ENCODE measurements around the gene ANP32E. TPM values are rescaled to one million over a fixed set of nuclear protein-coding genes. Genes with fewer than 3 reads are reported as not detected.
"Not testable (repeated sequence)": the region's sequence is repeated elsewhere in the genome, so short reads cannot be mapped to it uniquely, and the experiment has no call there.

Gene ANP32E
- total and polyA plus RNA-seq, 10 donors, result 24.6 to 44.0 (median 35.1) TPM

DNA sequence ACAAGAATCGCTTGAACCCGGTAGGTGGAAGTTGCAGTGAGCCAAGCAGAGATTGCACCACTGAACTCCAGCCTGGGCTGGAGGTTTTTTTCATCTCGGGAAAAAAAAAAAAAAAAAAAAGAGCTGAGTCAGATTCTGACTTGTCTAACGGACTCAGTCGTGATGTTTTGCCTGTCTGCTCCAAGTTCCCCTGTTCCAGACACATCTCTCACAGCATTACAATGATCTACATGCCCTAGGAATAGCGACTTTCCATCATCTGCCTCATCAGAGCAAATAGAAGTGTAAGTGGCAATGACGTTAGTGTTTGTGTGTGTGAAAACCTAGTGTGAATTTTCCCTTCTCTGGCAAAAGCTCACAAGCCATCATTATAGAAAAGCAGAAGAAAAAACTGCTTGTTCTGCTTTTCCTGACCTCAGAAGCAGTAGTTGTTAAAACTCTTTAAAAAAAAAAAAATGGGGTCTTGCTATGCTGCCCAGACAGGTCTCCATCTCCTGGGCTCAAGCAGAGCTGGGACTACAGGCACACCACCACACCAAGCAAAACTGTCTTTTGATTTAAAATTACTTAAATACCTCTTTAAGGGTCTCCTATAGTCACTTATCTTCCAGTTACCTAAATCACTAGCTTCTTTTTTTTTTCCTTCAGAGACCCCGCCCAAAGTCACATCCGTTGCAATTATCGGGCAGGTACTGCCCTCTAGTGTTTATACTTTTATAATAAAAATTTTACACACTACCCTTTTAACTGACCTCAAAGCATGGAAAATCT lies 48.9 kb downstream of the ANP32E start:
- Histone ChIP-seq H3K4me1 (peaks cover 0 to 46% (median 18%) of the 10 kb centered on the region in 6 donors), H3K9me3 (no peaks in the 10 kb centered on the region), H3K4me3 (peak overlapping the region in 2 of 8 donors; percentile 3 to 39), H3K27ac (peak overlapping the region in 7 of 8 donors; percentile 61 to 85 (median 72)), H3K27me3 (replicated peaks in 1 of 7) (no peaks in the 10 kb centered on the region), H3K36me3 (no peaks in the 10 kb centered on the region)
- intact Hi-C loops (cut with DNase I; ENCODE audit: low total_unique reads), result loop anchor here (10.0 kb wide), 1 partner anchor 232 kb away; no protein-coding TSS in a partner anchor
- 9 to 17% (median 13%) methylated on average over 10 of the region's 10 CpGs for WGBS, 5 donors
- no peak for DNase-seq
- TF ChIP-seq POLR2A (IDR thresholded peaks at IDR 0.05) (no peak), POLR2AphosphoS5 (IDR thresholded peaks at IDR 0.05) (peak in 1 of 3 donors; percentile 49)
- TF ChIP-seq, protein P1, sequence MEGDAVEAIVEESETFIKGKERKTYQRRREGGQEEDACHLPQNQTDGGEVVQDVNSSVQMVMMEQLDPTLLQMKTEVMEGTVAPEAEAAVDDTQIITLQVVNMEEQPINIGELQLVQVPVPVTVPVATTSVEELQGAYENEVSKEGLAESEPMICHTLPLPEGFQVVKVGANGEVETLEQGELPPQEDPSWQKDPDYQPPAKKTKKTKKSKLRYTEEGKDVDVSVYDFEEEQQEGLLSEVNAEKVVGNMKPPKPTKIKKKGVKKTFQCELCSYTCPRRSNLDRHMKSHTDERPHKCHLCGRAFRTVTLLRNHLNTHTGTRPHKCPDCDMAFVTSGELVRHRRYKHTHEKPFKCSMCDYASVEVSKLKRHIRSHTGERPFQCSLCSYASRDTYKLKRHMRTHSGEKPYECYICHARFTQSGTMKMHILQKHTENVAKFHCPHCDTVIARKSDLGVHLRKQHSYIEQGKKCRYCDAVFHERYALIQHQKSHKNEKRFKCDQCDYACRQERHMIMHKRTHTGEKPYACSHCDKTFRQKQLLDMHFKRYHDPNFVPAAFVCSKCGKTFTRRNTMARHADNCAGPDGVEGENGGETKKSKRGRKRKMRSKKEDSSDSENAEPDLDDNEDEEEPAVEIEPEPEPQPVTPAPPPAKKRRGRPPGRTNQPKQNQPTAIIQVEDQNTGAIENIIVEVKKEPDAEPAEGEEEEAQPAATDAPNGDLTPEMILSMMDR (IDR thresholded peaks at IDR 0.05 in 8 of 11, conservative IDR thresholded peaks at IDR 0.05 in 3 of 11), result peak in 9 of 11 experiments; percentile 24 to 59 (median 54)

DNA sequence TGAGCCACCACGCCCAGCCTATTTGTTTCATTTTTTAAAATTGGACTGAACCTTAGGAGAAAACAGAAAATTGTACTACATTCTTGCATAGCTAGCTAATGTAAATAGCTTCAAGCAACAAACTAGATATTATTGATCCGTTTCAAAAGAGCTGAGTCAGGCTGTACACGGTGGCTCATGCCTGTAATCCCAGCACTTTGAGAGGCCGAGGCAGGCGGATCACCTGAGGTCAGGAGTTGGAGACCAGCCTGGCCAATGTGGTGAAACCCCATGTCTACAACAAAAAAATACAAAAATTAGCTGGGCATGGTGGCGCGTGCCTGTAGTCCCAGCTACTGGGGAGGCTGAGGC lies 49.5 kb downstream of the ANP32E start:
- H3K36me3 ChIP-seq; H3K9me3 ChIP-seq; H3K27me3 ChIP-seq (replicated peaks in 1 of 7); DNase-seq: not testable (repeated sequence)
- H3K4me3 ChIP-seq, result peak overlapping the region in 1 of 8 donors; percentile 39
- WGBS, 5 donors, result 75 to 92% (median 82%) methylated on average over 7 of the region's 7 CpGs
- H3K4me1 ChIP-seq, result peaks cover 0 to 46% (median 18%) of the 10 kb centered on the region in 6 donors
- intact Hi-C loops (cut with DNase I; ENCODE audit: low total_unique reads), result loop anchor here (10.0 kb wide), 1 partner anchor 232 kb away; no protein-coding TSS in a partner anchor
- H3K27ac ChIP-seq, result peak overlapping the region in 7 of 8 donors; percentile 61 to 85 (median 72)

DNA sequence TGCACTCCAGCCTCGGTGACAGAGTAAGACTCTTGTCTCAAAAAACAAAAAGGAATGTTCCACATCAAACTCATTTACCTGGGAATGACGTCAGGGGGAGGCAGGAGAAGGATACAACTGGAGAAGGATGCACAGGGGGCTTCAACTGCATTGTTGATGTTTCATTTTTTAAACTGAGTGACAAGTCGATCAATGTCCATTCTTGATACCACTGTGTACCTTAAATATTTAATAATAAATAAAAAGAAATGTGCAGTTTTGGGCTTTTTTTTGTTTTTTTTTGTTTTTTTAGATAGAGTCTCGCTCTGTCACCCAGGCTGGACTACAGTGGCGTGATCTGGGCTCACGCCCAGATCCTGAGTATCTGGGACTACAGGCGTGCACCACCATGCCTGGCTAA lies 50.4 kb downstream of the ANP32E start:
- Histone ChIP-seq H3K27ac (peak overlapping the region in 2 of 8 donors; percentile 75 to 84), H3K4me1 (peaks cover 0 to 52% (median 18%) of the 10 kb centered on the region in 6 donors), H3K4me3 (no peak overlapping the region), H3K36me3 (no peaks in the 10 kb centered on the region), H3K9me3 (no peaks in the 10 kb centered on the region), H3K27me3 (replicated peaks in 1 of 7) (no peaks in the 10 kb centered on the region)
- TF ChIP-seq POLR2A (IDR thresholded peaks at IDR 0.05), result no peak
- TF ChIP-seq POLR2AphosphoS5 (IDR thresholded peaks at IDR 0.05), result no peak
- TF ChIP-seq, protein P1 (IDR thresholded peaks at IDR 0.05 in 8 of 11, conservative IDR thresholded peaks at IDR 0.05 in 3 of 11), result no peak
- 89 to 94% (median 92%) methylated on average over 7 of the region's 7 CpGs for WGBS, 5 donors
- intact Hi-C loops (cut with DNase I; ENCODE audit: low total_unique reads), result loop anchor here (10.0 kb wide), 1 partner anchor 231 kb away; no protein-coding TSS in a partner anchor
- no peak for DNase-seq

DNA sequence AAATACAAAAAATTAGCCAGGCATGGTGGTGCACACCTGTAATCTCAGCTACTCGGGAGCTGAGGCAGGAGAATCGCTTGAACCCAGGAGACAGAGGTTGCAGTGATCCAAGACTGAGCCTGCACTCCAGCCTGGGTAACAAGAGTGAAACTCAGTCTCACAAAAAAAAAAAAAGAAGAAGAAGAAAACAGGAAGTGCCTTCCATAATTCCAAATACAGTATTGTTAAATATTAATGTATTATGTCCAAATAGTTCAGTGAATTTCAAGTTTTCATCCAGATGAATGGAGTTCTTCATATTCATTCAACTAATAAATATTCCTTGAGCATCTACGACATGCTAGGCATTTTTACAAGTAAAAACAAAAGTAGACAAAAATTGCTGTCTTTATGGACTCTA lies 52.9 kb downstream of the ANP32E start:
- H3K27ac ChIP-seq, result peak overlapping the region in 3 of 8 donors; percentile 38 to 53 (median 42)
- H3K27me3 ChIP-seq (replicated peaks in 1 of 7), result no peaks in the 10 kb centered on the region
- H3K9me3 ChIP-seq, result no peaks in the 10 kb centered on the region
- H3K4me3 ChIP-seq, result no peak overlapping the region
- DNase-seq, result no peak
- no peaks in the 10 kb centered on the region for H3K36me3 ChIP-seq
- intact Hi-C loops (cut with DNase I; ENCODE audit: low total_unique reads), result loop anchor here (10.0 kb wide), 1 partner anchor 228 kb away; no protein-coding TSS in a partner anchor
- TF ChIP-seq, protein P1 (IDR thresholded peaks at IDR 0.05 in 8 of 11, conservative IDR thresholded peaks at IDR 0.05 in 3 of 11), result no peak
- TF ChIP-seq POLR2A (IDR thresholded peaks at IDR 0.05) (no peak), POLR2AphosphoS5 (IDR thresholded peaks at IDR 0.05) (no peak)
- H3K4me1 ChIP-seq, result peaks cover 0 to 77% (median 18%) of the 10 kb centered on the region in 6 donors
- 78 to 87% (median 84%) methylated on average over 3 of the region's 3 CpGs for WGBS, 5 donors

Data from spleen (tissue), 11 donors.